SHP77 (cell line): Measurements from ENCODE around the gene EDN2.
A peak's percentile ranks its signal among the peaks of the same experiment; 100 is the strongest.

Experiments
- DNase-seq, 2 experiments: peaks; one replicate each; lab custom pipeline; 2025; lab: John Stamatoyannopoulos, UW

Gene EDN2

GRCh38 chr1:41517062-41517438 lies 32.6 kb upstream of the EDN2 start:
- no peak for DNase-seq

DNA sequence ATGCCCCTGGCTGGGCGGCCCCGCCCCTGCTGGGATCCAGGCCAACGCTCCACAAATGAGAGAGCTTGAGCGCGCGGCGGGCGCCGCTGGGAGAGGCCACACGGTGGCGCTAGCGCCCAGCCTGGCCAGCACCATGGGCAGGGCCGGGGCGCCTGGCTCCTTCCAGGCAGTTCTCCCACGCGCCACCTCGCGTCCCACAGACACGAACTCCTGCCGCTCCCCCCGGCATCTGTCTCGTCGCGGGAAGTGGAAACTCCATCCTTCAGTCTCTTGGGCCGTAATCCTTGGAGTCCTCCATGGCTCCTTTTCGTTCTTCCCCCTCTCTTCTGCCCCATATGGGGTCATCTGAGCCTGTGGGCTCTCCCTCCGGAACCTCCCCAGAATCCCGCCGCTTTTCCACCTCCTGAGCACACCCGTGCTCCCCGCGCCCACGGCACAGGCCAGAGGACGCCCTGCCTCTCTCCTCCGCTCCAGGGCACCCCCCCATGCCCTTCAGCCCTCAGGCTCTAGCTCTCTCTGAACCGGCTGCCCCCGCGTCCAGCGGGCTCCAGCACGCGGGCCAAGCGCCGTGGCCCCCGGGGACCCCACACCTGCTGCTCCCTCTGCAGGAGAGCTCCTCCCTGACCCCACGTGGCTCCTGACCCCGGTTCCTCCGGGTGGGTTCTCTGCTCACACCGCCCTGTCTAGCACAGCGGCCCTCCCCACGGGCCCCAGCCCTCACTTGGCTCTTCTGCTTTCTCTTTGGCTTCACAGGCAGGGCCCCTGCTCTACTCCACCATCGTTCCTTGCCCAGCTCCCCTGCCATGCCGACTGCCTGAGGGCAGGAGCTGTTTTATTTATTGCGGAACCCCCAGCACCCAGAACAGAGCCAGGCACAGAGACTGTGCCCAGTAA lies 31.9 kb upstream of the EDN2 start:
- DNase-seq, result peak; percentile 65 to 70

DNA sequence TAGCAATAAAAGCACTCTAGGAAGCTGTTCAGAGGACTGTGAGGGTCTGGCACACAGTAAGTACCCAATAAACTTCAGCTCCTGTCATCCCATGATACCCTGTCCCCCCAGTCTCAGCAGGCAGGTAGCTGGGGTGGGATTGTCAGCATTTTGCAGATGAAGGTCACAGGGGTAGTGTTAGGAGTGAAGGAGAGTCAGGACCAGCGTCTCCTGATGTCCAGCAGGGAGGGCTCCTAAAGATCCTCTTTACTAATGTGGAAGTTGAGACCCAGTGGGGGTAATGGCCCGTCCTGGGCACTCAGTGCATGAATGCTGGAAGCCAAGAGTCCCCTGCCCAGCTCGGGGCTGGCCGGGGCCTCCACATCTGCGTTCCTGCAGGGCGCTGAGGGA lies 31.3 kb upstream of the EDN2 start:
- DNase-seq, result no peak

DNA sequence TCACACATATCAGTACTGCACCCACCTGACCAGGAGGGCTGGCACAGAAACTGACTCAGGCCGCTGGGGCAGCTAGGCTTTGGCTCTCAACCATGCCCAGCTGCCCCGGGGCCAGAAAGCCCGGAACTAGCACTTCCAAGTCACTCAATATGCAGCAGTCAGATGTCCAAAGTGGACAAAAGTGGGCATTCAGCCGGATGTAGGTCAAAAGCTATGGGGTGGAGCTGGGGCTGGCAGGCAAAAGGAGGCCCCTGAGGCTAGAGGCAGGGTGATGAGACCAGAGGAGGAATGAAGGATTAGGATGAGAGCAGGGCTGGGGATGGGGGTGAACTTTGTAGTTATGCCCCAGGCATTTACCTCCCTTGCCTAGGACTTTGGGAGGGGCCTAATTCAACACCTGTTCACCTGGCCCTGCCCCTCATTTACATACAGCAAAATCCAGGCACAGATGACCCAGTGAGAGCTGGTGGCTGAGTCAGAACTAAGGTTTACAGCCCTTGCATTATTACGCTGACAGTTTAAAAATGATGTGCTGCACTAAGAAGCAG lies 30.7 kb upstream of the EDN2 start:
- DNase-seq, result no peak

DNA sequence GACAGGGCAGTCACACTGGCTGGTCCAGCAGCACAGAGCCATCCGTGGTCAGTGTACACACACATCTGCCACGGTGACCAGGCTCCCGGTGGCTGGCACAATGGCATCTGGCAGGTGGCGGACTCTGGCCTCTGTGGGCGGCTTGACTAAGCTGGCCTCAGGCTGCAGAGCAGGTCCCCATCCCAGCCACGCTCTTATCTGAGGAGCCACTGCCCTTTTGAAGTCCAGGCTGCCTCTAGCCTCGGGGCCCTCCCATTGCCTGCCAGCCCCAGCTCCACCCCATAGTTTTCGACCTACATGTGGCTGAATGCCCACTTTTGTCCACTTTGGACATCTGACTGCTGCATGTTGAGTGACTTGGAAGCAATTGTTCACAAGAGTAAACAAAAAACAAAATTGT lies 29.9 kb upstream of the EDN2 start:
- DNase-seq, result no peak

GRCh38 chr1:41513383-41513735 lies 28.9 kb upstream of the EDN2 start:
- no peak for DNase-seq

- no peak for DNase-seq
These were observed 28.4 kb upstream of the EDN2 start for GRCh38 chr1:41512701-41513382.

- DNase-seq, result no peak
These were observed 26.7 kb upstream of the EDN2 start for GRCh38 chr1:41511239-41511540.

DNA sequence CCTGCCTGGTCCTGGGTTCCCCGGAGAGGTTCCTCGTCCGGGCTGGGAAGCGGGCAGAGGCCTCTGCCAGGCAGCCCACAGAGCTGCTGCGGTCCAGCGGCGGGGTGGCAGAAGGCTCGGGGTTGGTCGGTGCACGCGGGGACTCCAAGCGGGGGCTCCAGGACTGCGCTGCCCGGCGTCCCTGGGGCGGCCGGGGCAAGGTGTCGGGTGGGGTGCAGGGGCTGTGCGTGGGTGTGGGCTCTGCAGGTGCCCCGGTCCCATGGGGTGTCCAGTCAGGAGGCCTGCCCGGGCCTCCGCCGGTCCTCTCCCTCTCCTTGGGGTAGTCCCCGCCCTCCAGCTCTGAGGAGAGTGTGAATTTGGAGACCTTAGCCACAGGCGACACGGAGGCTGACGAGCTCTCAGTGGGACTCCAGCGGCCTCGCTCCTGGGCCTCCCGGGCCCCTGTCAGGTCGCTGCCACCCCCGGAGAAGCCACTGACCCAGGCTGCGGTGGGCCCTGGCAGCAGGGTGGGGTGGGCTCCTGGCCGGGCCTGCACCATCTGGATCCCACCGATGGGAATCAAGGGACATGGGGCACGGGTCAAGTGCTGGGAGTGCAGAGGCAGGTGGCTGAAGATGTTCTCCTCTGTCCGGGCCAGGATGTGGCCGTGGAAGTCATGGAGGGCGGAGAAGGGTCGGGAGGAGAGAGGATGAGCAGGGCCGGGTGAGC lies 26.2 kb upstream of the EDN2 start:
- no peak for DNase-seq

GRCh38 chr1:41509270-41509671 lies 24.8 kb upstream of the EDN2 start:
- no peak for DNase-seq

GRCh38 chr1:41508290-41508689 lies 23.8 kb upstream of the EDN2 start:
- no peak for DNase-seq

DNA sequence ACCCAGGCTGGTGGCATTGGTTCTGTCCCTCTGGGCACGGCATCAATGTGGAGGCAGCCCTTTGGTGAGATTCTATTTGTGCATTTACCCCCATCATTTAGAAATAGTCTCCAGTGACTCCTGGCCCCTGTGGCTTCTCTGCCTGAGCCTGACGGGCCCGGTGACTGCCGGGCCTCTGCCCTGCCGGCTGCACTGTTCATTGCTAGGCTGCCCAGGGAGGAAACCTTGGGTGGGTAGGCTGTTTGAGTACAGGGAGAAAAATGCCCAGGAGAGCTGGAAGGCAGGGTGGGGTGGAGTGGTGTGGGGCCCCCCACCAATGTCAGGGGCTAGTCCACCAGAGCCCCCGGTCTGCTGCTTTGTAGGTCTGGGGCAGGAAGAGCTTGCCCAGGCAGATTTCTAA lies 23.4 kb upstream of the EDN2 start:
- DNase-seq, result no peak

GRCh38 chr1:41507110-41507720 lies 22.7 kb upstream of the EDN2 start:
- DNase-seq, result no peak

DNA sequence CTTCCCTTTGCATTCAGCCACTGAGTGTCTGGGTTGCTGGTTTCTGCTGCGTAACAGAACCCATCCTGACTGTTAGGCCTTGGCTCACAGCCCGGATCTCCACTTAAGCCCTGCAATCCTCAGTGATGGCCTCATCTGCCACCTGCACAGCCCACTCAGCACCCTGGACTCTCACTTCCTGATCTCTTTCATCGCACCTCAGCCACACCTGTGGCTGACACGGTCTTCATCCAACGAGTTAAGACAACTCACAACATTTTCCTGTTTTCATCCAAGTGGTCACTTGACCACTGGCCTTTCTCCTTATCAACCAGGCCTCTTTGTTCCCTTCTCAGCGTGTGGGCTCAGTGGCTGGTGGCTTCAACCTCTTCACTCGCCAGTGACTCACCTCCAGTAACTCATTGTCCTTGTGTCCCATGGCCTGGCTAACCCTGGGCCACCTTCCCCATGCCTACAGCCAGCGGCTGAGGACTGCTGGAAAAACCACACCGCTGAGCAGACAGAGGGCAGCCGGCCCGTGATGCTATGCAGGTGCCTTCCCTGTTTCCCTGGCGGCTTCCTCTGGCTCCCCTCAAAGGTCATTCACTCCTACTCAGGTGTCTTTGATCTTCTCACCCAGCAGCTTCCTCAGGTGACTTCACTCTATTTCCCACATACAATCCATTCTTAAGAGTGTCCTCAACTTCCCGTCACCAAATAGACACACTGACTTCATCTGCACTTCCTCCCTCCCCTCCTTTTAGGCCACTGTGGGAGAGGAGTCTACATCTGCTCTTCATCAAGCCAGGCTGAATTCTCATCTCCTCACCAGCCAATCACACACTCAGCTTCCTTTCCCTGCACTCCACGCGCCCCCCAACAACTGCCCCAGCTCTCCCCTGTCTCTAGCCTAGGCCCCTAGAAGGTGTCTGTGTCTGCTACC lies 19.9 kb upstream of the EDN2 start:
- peak; percentile 56 to 59 for DNase-seq

DNA sequence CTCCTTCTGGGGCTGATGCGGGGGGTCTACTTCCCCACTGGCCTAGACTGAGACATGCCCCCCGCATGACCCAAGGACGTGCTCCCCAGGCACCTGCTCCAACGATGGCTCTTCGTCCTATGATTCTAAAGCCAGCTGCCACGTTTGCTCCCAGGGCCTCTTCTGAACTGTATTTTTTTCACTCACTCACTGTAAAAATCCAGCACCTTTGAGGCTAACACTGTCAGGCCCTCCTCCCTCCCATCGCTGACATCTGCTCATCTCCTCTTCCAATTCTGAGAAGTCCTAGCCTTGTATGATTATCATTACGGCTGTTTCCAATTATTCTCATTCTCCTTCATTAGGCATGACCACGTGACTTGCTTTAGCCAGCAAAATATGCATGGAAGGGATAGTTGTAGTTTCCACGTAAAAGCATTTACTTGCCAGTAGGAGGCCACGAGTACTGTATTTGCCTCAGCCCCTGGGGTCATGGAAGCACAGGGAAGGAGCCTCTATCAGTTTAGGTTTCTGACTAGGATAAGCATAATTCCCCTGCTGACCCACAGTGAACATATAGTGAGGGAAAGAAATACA lies 19.1 kb upstream of the EDN2 start:
- DNase-seq, result no peak

DNA sequence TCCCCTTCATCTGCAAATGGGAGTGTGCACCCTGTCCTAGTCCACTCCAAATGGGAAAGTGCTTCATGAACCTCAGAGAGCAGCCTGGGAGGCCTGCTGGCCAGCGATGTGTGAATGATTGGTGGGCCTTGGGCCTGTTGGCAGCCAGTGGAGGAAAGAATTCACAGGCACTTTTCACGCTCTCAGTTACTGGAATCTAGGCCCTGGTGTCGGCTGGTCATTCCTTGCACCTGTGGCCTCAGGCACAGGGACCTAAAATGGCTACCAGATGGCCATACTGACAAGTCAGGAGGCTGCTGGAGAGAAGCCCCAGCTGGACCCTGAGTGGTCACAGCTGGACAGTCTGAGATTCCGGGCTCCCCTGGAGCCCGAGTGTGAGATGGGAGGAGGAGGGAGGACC lies 18.4 kb upstream of the EDN2 start:
- DNase-seq, result no peak

DNA sequence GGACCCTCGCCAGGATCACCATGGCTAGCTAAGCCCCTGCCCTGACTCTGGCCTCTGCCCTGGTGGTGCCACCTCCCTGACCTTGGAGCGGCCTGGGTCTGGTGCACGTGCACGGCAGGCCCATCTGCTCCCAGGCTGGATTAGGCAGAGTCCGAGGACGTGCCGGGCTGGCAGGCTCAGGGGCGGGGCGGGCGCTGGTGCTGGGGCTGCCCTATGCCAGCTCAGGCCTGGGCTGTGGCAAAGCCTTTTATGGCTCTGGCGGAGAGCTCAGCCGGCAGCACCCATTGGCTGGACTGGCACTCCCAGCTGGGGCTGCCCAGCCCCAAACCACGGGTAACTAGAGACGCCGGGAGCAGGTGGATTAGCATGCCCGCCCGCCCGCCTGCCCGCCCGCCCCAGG lies 17.1 kb upstream of the EDN2 start:
- no peak for DNase-seq

DNA sequence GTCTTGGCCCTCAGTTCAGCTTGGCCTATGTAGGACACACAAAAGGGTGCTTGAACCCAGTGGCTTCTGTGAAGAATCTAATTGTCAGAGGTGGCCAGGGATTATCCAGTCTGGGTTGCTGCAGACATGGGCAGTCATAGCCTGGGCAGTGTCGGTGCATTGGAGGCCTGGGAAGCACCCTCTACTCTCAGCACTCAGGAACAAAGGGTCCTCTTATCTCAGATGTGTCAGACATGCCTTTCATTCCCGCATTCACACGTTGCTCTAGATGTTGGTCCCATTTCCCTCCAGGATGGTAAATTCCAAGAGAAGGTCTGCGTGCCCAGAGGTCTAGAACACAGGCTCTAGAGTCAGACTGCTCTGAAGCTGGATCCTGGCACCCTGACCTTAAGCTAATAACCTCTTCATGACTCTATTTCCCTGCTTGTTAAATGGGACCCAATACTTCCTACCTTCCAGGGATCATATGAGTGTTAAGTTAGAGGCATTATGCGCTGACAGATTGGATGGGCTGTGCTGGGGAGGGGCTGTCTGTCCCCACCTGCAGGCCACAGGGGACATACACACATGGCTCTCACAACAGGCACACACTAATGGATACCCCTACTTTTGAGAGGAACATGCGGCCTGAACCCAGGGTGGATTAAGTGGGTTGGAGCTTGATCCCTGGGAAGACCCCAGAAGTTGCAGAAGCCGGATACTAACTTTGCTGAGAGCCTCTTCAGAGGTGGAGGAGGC lies 16.5 kb upstream of the EDN2 start:
- no peak for DNase-seq

DNA sequence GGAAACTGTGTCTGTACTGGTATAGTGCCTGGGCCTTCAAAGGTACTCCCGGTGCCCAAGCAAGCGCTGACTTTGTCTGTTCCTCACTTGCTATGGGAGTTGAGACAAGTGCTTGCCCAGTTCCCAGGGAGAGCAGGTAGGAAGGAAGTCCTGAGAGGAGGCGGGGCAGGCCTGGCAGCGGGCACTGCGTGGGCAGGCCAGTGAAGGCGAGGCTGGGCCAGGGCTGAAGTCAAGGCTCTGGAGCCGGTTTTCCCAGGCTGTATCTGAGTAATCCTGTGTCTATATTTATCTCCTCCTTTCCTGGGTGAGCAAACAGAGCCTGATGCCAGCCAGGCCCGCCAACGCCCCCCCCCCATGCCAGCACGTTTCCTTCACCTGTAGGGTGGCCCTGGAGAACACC lies 15.9 kb upstream of the EDN2 start:
- DNase-seq, result no peak

DNA sequence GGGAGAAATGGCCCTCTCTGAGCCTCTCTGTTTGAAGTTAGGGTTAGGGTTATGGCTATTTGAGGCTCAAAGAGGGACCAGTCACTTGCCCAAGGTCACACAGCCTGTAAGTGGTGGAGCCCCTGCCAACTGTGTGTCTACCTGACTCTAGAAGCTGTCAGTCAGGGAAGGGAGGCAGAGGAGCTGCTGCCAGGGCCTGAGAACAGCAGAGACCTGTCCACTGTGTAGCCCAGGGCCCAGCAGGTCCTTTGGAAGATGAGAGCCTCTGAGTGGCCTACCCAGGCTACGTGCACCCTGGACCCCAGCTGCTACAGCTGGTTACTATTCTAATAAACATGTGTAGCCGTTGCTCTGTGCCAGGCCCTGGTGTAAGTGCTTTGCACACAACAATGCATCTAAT lies 15.1 kb upstream of the EDN2 start:
- DNase-seq, result no peak
